Measurements from ENCODE around the gene ALAD.
A peak's percentile ranks its signal among the peaks of the same experiment; 100 is the strongest.

The ALAD gene

DNA sequence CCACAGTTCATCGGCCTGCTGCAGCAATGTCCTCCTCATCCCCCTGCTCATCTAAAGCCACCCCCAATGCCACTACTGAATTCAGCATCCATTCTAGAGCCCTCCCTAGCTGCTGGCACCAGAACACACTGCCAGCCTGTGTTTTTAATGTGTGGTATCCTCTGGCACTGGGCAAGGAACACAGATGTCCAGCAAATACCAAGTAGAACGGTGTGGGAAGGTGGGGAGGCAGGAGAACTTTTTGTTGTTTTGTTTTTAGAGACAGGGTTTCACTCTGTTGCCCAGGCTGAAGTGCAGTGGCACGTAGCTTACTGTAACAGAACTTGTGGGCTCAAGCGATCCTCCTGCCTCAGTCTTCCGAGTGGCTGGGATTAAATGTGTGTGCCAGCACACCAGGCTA, 29.0 kb downstream of the ALAD start:
- DNase-seq = no peak

- DNase-seq = no peak
Measured at GRCh38 chr9:113370806-113371325, 30.2 kb downstream of the ALAD start.

DNA sequence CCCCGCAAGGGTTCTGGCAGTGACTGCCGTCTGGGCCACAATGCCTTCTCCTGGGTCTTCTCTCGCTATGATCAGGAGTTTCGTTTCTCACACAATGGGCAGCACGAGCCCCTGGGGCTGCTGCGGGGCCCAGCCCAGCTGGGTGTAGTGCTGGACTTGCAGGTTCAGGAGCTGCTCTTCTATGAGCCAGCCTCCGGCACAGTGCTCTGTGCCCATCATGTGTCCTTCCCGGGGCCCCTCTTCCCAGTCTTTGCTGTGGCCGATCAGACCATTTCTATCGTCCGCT, 31.3 kb downstream of the ALAD start:
- DNase-seq = no peak

GRCh38 chr9:113368982-113369854, 31.9 kb downstream of the ALAD start:
- no peak for DNase-seq

GRCh38 chr9:113368348-113368981, 32.6 kb downstream of the ALAD start:
- DNase-seq = no peak

DNA sequence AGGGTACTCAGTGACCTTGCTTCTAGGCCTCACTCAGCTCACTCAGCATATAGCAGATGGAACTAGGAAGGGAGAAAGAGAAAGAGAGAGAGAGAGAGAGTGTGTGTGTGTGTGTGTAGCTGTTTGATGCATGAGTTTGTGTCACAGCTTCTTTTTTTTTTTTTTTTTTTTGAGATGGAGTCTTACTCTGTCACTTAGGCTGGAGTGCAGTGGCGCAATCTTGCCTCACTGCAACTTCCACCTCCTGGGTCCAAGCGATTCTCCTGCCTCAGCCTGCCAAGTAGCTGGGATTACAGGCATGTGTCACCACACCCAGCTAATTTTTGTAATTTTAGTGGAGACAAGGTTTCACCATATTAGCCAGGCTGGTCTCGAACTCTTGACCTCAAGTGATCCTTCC, 35.4 kb downstream of the ALAD start:
- DNase-seq = peak; percentile 30 to 45 (median 33)

DNA sequence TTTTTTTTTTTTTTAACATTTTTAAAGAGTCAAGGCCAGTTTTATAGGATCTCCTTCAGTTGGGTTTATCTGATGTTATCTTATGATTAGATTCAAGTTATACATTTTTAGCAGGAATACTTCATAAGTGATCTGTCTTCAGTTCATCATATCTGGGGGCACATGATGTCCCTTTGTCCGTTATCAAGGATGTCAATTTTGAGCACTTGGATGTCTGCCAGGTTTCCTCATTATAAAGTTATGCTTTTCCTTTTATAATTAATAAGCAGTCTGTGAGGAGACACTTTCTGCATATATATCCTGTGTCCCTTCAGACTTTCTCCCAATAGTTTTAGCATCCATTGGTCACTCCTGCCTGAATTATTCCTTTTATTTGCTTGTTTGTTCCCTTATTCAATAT, 36.1 kb downstream of the ALAD start:
- no peak for DNase-seq

GRCh38 chr9:113363336-113363735, 37.7 kb downstream of the ALAD start:
- DNase-seq = no peak

DNA sequence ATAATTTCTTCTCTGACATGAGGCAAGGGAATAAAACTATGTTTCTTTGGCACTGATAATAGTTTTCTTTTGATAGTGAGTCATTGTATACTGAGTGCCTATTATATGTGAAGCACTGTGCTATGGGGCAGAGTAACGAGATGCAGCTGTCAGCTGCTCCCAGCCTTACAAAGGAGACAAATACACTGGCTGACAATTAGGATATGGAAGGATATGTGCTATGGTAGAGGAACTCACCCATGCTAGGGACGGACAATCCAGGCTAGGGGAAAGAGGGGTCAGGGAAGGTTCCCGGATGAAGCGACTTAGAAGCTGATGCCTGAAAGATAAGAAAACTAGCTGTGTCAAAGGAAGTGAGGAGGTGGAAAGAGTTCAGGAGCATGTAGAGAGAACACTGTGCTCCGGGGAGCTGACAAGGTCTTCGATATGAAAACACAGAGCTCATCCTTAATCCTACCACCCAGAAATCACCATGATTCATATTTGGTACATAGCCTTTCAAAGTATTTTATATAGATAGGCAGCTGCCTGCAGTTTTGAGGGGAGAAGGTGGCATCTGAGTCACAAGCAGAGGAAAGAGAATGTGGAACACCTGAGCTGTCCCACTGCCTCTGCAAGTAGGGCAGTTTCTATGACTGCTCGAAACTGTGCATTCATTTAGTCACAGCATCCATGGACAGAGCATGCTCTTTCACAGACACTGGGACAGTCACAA, 39.6 kb downstream of the ALAD start:
- no peak for DNase-seq

- no peak for DNase-seq
Measured at GRCh38 chr9:113360242-113360842, 40.7 kb downstream of the ALAD start.

DNA sequence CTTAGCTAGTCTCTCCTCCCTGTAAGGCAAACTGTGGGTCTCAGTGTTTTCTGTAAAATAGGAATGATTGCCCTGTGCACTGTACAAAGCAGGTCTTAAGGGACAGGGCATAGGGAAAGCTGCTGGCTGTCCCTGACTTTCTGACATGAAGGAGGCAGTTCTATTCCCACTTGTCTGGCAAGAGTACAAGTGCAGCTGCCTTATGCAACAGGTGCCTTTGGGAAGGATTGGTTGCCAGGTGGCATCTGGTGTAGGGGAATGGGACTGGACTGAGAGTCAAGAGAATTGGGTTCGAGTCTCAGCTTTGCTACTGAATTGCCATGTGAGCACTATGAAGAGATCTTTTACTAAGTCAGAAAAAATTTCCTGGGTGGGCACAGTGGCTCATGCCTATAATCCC, 41.7 kb downstream of the ALAD start:
- no peak for DNase-seq

DNA sequence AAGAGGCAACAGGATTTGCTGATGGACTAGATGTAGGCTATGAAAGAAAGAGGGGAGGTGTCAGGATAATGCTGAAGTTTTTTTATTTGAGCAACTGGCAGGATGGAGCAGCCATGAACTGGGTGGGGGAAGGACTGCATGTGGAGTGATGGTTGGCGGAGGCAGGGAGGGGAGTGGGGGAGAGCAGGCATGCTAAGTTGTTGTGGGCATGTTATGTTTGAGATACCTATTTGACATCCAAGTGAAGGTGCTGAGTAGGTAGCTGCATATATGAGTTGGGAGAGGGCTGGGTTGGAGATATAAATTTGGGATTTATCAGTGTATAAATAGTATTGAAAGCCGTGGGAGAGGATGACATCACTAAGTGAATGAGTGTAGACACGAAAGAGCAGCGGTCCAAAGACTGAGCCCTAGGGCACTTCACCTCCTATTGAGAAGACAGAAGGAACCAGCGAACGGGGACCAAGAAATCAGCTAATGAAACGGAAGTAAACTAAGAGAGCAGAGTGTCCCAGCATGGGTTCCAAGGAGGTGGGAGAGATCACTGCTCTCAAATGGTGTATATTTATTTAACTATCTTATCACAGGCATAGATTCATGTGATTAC, 44.3 kb downstream of the ALAD start:
- no peak for DNase-seq

GRCh38 chr9:113355040-113355596, 46.0 kb downstream of the ALAD start:
- DNase-seq = no peak

GRCh38 chr9:113352411-113352810, 48.7 kb downstream of the ALAD start:
- no peak for DNase-seq

DNA sequence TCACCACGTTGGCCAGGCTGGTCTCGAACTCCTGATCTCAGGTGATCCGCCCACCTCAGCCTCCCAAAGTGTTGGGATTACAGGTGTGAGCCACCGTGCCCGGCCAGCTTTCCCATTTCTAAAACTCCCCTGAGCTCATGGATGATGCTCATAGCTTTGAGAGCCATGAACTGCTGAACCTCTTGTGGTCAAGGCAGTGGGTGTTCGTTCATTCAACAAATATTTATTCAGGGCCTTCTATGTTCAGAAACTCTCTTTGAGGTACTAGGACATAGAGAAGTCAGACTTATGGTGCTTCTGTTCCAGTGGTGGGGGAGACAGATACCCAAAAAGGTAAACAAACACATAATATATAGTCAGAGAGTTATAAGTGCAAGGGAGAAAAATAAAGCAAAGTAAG, 49.1 kb downstream of the ALAD start:
- DNase-seq = no peak

DNA sequence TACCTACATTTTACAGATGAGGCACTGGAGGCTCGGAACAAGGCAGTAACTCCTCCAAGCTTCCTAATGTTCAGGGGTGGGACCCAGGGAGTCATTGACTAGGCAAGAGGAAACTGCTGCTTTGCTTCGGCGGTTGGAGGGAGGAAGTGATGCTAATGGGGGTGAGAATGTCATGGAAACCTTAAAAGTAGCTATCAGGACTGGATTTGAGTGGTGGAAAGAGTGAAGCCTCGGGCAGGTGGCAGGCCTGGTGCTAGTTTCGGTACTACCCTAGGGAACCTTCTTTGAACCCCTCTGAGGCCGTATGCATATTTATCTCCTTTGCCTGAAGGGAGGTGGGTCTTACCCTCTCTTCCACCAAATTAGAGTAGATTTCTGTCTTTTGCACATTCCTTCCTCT, 50.1 kb downstream of the ALAD start:
- peak; percentile 59 to 63 (median 63) for DNase-seq

GRCh38 chr9:113350107-113350661, 50.9 kb downstream of the ALAD start:
- peak in 1 of 3 donors; percentile 24 for DNase-seq

DNA sequence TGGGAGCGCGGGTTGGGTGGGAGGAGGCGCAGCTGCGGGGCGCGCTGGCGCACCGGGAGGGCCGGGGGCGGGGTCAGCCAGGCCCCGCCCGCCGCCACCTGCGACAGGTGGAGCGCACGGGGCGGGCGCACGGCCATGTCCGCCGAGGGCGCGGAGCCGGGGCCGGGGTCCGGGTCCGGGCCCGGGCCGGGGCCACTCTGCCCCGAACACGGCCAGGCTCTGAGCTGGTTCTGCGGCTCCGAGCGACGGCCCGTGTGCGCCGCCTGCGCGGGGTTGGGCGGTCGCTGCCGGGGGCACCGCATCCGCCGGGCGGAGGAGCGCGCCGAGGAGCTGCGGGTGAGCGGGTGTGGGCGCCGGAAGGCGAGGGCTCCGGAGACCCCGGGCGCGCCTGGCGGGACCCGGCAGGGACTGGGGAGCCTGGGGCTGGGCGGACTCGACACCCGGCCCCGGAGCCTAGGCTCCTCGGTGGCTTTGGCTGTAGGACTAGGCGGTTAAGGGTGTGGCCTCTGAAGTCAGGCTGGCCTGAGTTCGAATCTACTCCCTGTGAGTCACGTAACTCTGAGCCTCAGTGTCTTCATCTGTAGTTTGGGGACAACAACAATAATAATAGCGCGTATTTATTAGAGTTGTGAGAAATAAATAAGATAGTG, 51.5 kb downstream of the ALAD start, which contains the start of gene BSPRY:
BSPRY (plus strand) TSS at position 97 of the 650 bp plus-strand sequence; CDS start at position 136, 39 bp downstream.
- DNase-seq = peak in 2 of 3 donors; percentile 22 to 43

GRCh38 chr9:113349066-113349444, 52.0 kb downstream of the ALAD start:
- no peak for DNase-seq

- peak; percentile 39 to 62 (median 60) for DNase-seq
Measured at GRCh38 chr9:113348437-113348836, 52.6 kb downstream of the ALAD start.

GRCh38 chr9:113345671-113346070, 55.4 kb downstream of the ALAD start:
- peak; percentile 5 to 69 (median 36) for DNase-seq
